Measurements from ENCODE around the gene SNRNP200. TPM values are rescaled to one million over a fixed set of nuclear protein-coding genes. Genes with fewer than 3 reads are reported as not detected.
A peak's percentile ranks its signal among the peaks of the same experiment; 100 is the strongest.

The SNRNP200 gene
- total RNA-seq, 1 experiment from 2014 or later = 86.3 TPM

GRCh38 chr2:96251721-96252292 lies 53.5 kb downstream of the SNRNP200 start:
- DNase-seq (ENCODE audit: low spot score) = peak; percentile 48

- no peak for DNase-seq (ENCODE audit: low spot score)
Measured at GRCh38 chr2:96250188-96250587, 55.2 kb downstream of the SNRNP200 start.

GRCh38 chr2:96249654-96250053 lies 55.7 kb downstream of the SNRNP200 start:
- DNase-seq (ENCODE audit: low spot score) = no peak

- DNase-seq (ENCODE audit: low spot score) = no peak
Measured at GRCh38 chr2:96248624-96249023, 56.7 kb downstream of the SNRNP200 start.

- no peak for DNase-seq (ENCODE audit: low spot score)
Measured at GRCh38 chr2:96247896-96248295, 57.5 kb downstream of the SNRNP200 start.

- no peak for DNase-seq (ENCODE audit: low spot score)
Measured at GRCh38 chr2:96247009-96247408, 58.3 kb downstream of the SNRNP200 start.

GRCh38 chr2:96245609-96246390 lies 59.5 kb downstream of the SNRNP200 start:
- DNase-seq (ENCODE audit: low spot score) = no peak

- DNase-seq (ENCODE audit: low spot score) = no peak
Measured at GRCh38 chr2:96243843-96244242, 61.5 kb downstream of the SNRNP200 start.

GRCh38 chr2:96241900-96242611 lies 63.3 kb downstream of the SNRNP200 start:
- peak; percentile 8 for DNase-seq (ENCODE audit: low spot score)

GRCh38 chr2:96241227-96241626 lies 64.1 kb downstream of the SNRNP200 start:
- no peak for DNase-seq (ENCODE audit: low spot score)

- no peak for DNase-seq (ENCODE audit: low spot score)
Measured at GRCh38 chr2:96240341-96241038, 64.9 kb downstream of the SNRNP200 start.

GRCh38 chr2:96239745-96240264 lies 65.5 kb downstream of the SNRNP200 start:
- DNase-seq (ENCODE audit: low spot score) = no peak

- DNase-seq (ENCODE audit: low spot score) = no peak
Measured at GRCh38 chr2:96239091-96239490, 66.3 kb downstream of the SNRNP200 start.

- DNase-seq (ENCODE audit: low spot score) = no peak
Measured at GRCh38 chr2:96238266-96238665, 67.1 kb downstream of the SNRNP200 start.

- DNase-seq (ENCODE audit: low spot score) = no peak
Measured at GRCh38 chr2:96236882-96237281, 68.5 kb downstream of the SNRNP200 start.

- no peak for DNase-seq (ENCODE audit: low spot score)
Measured at GRCh38 chr2:96233880-96234316, 71.4 kb downstream of the SNRNP200 start.

GRCh38 chr2:96233436-96233835 lies 71.9 kb downstream of the SNRNP200 start:
- no peak for DNase-seq (ENCODE audit: low spot score)

- DNase-seq (ENCODE audit: low spot score) = no peak
Measured at GRCh38 chr2:96231316-96231715, 74.0 kb downstream of the SNRNP200 start.

- no peak for DNase-seq (ENCODE audit: low spot score)
Measured at GRCh38 chr2:96225016-96225533, 80.3 kb downstream of the SNRNP200 start.
